Breast epithelium (tissue), 4 donors: ENCODE results near the gene IL9. TPM values are rescaled to one million over a fixed set of nuclear protein-coding genes. Genes with fewer than 3 reads are reported as not detected.

Experiments
- DNase-seq, 2 donors: peaks; one replicate each; pipeline ENCODE4 v3.0.0-alpha.2; 2019; ENCODE audit warnings: low spot score in 2 of 2
- H3K27ac ChIP-seq, 2 donors: fragments of 200-600 bp; sonication (generic) in 1 of 2; one replicate each; pipeline ENCODE4 v1.5.1; 2016 to 2019; ENCODE audit warnings: mild to moderate bottlenecking in 1 of 2
- H3K27me3 ChIP-seq, 2 donors: fragments of 200-600 bp; sonication (generic) in 1 of 2; one replicate each; pipeline versions ENCODE4 v1.5.1 to v1.6.0; 2017 to 2019; ENCODE audit warnings: control low read depth in 1 of 2, mild to moderate bottlenecking in 1 of 2
- H3K36me3 ChIP-seq: fragments of 200-600 bp; one replicate; pipeline ENCODE4 v1.5.1; 2019
- H3K4me1 ChIP-seq, 2 donors: fragments of 200-600 bp; sonication (generic); one replicate each; pipeline ENCODE4 v1.5.1; 2016 to 2019; ENCODE audit warnings: control low read depth in 1 of 2
- H3K4me3 ChIP-seq, 3 donors: fragments of 200-600 bp; sonication (generic); 1 replicate in 2 of 3; 2 replicates in 1 of 3; pipeline ENCODE4 v1.5.1; 2016 to 2019; ENCODE audit warnings: mild to moderate bottlenecking in 3 of 3, moderate library complexity in 2 of 3
- H3K9me3 ChIP-seq, 2 donors: fragments of 200-600 bp; sonication (generic) in 1 of 2; one replicate each; pipeline ENCODE4 v1.5.1; 2016 to 2019; ENCODE audit warnings: control low read depth in 1 of 2
- POLR2A ChIP-seq: fragments of 450-650 bp; IDR thresholded peaks from one replicate; pipeline ENCODE4 v1.6.1; 2016; ENCODE audit warnings: antibody characterized with exemption, mild to moderate bottlenecking, moderate library complexity
- POLR2AphosphoS5 ChIP-seq, 3 donors: sonication (generic); formaldehyde crosslinking; IDR thresholded peaks; one replicate each; pipeline ENCODE4 v1.6.1; 2017; ENCODE audit warnings: antibody characterized with exemption in 3 of 3
- intact Hi-C: fragments of 100-400 bp; cut with DNase I; formaldehyde crosslinking; loops from one replicate; pipeline ENCODE4 v1.15.1; 2023; ENCODE audit warnings: low total_unique reads
- total RNA-seq, 3 donors: library from RNA; depleted of rRNA; stranded (reverse); fragments of >200 nt; gene quantifications; one replicate each; pipeline ENCODE4 v1.1.0, GENCODE V29; 2016
- TF ChIP-seq, protein P1 (sequence below), 3 donors: fragments of 450-650 bp; IDR thresholded peaks; one replicate each; pipeline ENCODE4 v1.5.1; 2016 to 2017; ENCODE audit warnings: antibody characterized with exemption in 3 of 3, mild to moderate bottlenecking in 3 of 3, moderate library complexity in 3 of 3

Gene IL9
- total RNA-seq, 3 donors from 2014 or later, result not detected

DNA sequence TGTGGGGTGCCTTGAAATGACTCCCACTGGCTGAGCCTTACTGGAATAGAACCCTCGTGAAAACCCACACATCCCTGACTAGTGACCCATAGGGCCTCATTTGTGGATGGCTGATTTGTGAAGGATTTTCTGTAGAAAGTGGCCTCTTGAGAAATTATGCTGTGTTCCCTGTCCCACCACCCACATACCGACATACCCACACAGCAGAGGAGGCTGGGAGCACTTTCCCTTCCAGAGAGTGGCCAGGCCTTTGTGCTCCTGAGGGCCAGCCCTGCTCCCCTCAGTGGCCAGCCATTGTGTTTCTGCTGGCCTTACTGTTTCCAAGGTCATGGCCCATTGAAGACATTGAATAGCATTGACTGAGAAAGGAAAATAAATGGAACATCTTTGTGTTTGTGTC is 29.6 kb downstream of the IL9 start:
- no peak overlapping the region for H3K27ac ChIP-seq
- H3K4me1 ChIP-seq, result no peaks in the 10 kb centered on the region
- TF ChIP-seq POLR2A (no peak), POLR2AphosphoS5 (IDR thresholded peaks at IDR 0.05) (no peak)
- no peaks in the 10 kb centered on the region for H3K36me3 ChIP-seq
- H3K4me3 ChIP-seq, result no peak overlapping the region
- DNase-seq, result no peak
- H3K27me3 ChIP-seq, result no peaks in the 10 kb centered on the region
- intact Hi-C loops, result no loop called here
- H3K9me3 ChIP-seq, result no peaks in the 10 kb centered on the region

DNA sequence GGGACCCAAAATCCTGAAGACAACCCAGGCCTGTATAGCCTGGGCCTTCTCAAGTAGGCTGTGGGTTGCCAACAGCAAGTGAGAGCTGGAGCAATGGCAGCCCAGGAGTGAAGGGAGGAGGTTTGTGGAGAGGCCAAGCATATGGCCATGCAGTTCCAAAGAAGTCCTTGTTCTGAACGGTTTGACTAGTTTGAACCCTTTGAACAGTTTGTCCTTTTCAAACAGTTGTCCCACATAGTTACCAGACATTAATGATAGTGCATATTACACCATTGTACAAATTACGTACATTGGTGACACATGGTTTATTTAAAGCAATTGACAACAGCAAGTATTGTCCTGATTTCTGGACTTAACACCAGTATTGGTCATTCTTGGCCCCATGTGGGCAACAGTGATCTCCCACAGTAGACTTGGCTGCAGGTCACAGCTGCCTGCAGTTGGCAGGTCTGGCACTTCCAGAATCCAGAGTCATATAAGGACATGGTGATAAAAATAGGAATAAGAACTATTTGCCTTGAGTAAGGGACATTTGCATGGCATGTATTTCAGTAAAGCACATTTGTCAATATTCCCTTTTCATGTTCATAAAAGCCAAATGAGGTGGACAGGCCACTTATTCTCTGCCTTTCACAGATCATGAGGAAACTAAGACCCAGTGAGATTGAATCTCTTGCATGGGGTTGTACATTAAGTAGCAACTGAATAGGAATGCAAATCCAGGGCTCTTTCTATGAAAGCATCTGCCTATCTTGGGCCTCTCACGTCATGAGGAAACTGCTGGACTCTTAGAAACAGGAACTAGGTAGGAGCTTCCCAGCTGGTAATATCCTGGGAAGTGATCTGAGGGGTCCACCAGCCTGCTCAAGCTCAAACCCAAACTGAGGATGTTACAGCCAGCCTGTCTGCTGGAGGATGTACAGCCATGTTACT is 30.9 kb downstream of the IL9 start:
- H3K27ac ChIP-seq, result no peak overlapping the region
- H3K36me3 ChIP-seq, result no peaks in the 10 kb centered on the region
- intact Hi-C loops, result no loop called here
- TF ChIP-seq POLR2A (no peak), POLR2AphosphoS5 (IDR thresholded peaks at IDR 0.05) (no peak)
- TF ChIP-seq, protein P1, sequence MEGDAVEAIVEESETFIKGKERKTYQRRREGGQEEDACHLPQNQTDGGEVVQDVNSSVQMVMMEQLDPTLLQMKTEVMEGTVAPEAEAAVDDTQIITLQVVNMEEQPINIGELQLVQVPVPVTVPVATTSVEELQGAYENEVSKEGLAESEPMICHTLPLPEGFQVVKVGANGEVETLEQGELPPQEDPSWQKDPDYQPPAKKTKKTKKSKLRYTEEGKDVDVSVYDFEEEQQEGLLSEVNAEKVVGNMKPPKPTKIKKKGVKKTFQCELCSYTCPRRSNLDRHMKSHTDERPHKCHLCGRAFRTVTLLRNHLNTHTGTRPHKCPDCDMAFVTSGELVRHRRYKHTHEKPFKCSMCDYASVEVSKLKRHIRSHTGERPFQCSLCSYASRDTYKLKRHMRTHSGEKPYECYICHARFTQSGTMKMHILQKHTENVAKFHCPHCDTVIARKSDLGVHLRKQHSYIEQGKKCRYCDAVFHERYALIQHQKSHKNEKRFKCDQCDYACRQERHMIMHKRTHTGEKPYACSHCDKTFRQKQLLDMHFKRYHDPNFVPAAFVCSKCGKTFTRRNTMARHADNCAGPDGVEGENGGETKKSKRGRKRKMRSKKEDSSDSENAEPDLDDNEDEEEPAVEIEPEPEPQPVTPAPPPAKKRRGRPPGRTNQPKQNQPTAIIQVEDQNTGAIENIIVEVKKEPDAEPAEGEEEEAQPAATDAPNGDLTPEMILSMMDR (IDR thresholded peaks at IDR 0.05), result no peak
- H3K4me3 ChIP-seq, result no peak overlapping the region
- no peak for DNase-seq
- no peaks in the 10 kb centered on the region for H3K9me3 ChIP-seq
- H3K27me3 ChIP-seq, result no peaks in the 10 kb centered on the region
- H3K4me1 ChIP-seq, result no peaks in the 10 kb centered on the region

DNA sequence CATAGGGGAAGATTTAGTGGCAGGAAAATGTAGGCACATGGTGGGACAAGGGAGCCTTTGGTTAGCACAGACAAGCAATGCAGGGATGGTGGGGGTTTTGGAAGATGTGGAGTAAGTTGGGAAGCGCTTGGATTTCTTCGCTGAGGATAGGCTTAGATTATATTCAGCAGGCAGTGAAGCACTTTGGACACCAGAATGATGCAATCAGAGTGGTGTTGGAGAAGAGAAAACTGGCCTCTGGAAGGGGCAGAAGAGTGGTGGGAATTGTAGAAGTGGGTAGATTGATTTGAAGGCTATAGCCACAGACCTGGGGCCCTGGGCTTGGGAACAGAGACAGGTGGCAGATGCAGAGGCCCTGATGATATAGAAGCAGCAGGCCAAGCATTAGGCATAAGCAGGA is 32.9 kb downstream of the IL9 start:
- no peaks in the 10 kb centered on the region for H3K9me3 ChIP-seq
- H3K4me3 ChIP-seq, result no peak overlapping the region
- TF ChIP-seq POLR2AphosphoS5 (IDR thresholded peaks at IDR 0.05), result no peak
- TF ChIP-seq POLR2A, result no peak
- TF ChIP-seq, protein P1 (IDR thresholded peaks at IDR 0.05), result no peak
- DNase-seq, result no peak
- no peaks in the 10 kb centered on the region for H3K36me3 ChIP-seq
- intact Hi-C loops, result no loop called here
- no peaks in the 10 kb centered on the region for H3K4me1 ChIP-seq
- no peaks in the 10 kb centered on the region for H3K27me3 ChIP-seq
- no peak overlapping the region for H3K27ac ChIP-seq

DNA sequence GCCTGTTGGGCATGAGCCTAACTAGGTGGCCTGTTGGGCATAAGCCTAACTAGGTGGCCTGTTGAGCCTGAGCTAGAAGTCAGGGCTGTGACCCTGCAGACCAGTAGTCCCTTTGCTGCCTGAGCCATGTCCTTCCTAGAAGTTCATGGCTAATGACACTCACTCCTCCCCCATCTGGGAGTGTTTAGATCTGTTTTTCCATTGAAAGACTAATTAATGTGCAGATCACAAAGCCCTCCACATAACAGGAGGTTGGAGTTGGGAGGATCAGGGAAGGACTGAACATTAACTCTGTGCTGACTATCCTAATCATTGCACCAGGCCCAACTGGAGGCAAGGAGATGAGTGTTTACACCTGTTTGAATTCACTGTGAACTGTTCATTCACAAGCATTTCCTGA is 33.6 kb downstream of the IL9 start:
- Histone ChIP-seq H3K27me3 (no peaks in the 10 kb centered on the region), H3K9me3 (no peaks in the 10 kb centered on the region), H3K4me1 (no peaks in the 10 kb centered on the region), H3K36me3 (no peaks in the 10 kb centered on the region), H3K4me3 (no peak overlapping the region), H3K27ac (no peak overlapping the region)
- DNase-seq, result no peak
- TF ChIP-seq, protein P1 (IDR thresholded peaks at IDR 0.05), result no peak
- TF ChIP-seq POLR2A, result no peak
- no peak for TF ChIP-seq POLR2AphosphoS5 (IDR thresholded peaks at IDR 0.05)
- intact Hi-C loops, result no loop called here

DNA sequence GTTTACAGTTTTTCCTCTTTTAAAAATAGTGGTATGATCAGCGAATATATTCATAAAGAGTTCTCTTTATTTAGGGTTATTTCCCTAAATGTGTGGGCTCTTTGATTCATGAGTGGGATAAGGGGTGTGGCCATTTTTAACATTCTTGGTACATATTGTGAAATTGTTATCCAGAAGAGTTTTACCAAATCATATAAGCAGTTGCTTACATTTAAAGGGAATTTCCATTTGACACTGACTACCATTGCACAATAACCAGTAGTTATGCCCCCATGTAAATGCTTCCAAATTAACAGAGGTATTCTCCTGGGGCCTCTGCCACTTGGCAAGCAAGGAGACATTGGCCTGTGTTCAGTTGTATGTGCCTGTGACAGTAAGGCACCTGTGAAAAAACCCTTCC is 34.0 kb downstream of the IL9 start:
- no peak overlapping the region for H3K27ac ChIP-seq
- no peaks in the 10 kb centered on the region for H3K36me3 ChIP-seq
- intact Hi-C loops, result no loop called here
- H3K9me3 ChIP-seq, result no peaks in the 10 kb centered on the region
- H3K4me3 ChIP-seq, result no peak overlapping the region
- no peaks in the 10 kb centered on the region for H3K27me3 ChIP-seq
- H3K4me1 ChIP-seq, result no peaks in the 10 kb centered on the region
- TF ChIP-seq POLR2AphosphoS5 (IDR thresholded peaks at IDR 0.05) (no peak), POLR2A (no peak)
- TF ChIP-seq, protein P1 (IDR thresholded peaks at IDR 0.05), result no peak
- DNase-seq, result no peak
